Stimulated activated CD4-positive, alpha-beta T cell treated with anti-CD3 and anti-CD28 coated beads, TNF-alpha, amount 100 ng/mL, for 4 hours (primary cell): ENCODE measurements around the gene MTREX.
"Not testable (repeated sequence)": the region's sequence is repeated elsewhere in the genome, so short reads cannot be mapped to it uniquely, and the experiment has no call there.

ENCODE experiments used
- DNase-seq, 3 experiments: peaks; one replicate each; pipeline ENCODE4 v3.0.0-alpha.2; 2020; ENCODE audit warnings: low read depth in 3 of 3

MTREX gene

GRCh38 chr5:55307383-55308253 lies at the start of gene MTREX, which contains the start of gene DHX29:
MTREX (plus strand) TSS chr5:55307989; CDS start chr5:55308014, 25 bp downstream.
DHX29 (minus strand) TSS chr5:55307694; CDS start chr5:55307573, 121 bp downstream.
- DNase-seq: peak; percentile 76 to 77 (median 76)

- DNase-seq: no peak
Observed at GRCh38 chr5:55258339-55258738, 49.5 kb upstream of the MTREX start.

GRCh38 chr5:55276771-55277170 lies 31.0 kb upstream of the MTREX start:
- no peak for DNase-seq

GRCh38 chr5:55278778-55279177 lies 29.0 kb upstream of the MTREX start:
- DNase-seq: no peak

- no peak for DNase-seq
Observed at GRCh38 chr5:55286411-55286933, 21.3 kb upstream of the MTREX start.

GRCh38 chr5:55289808-55290207 lies 18.0 kb upstream of the MTREX start:
- DNase-seq: no peak

GRCh38 chr5:55290991-55291390 lies 16.8 kb upstream of the MTREX start:
- DNase-seq: no peak

GRCh38 chr5:55294935-55295334 lies 12.9 kb upstream of the MTREX start:
- no peak for DNase-seq

GRCh38 chr5:55300890-55301289 lies 6.9 kb upstream of the MTREX start:
- no peak for DNase-seq

GRCh38 chr5:55303238-55303690 lies 4.5 kb upstream of the MTREX start:
- DNase-seq: no peak

GRCh38 chr5:55304584-55304983 lies 3.2 kb upstream of the MTREX start:
- no peak for DNase-seq

GRCh38 chr5:55305345-55305744 lies 2.4 kb upstream of the MTREX start:
- DNase-seq: no peak

GRCh38 chr5:55306641-55307382 lies 977 bp upstream of the MTREX start:
- DNase-seq: no peak

GRCh38 chr5:55308254-55308836 lies 556 bp downstream of the MTREX start:
- no peak for DNase-seq

- no peak for DNase-seq
Observed at GRCh38 chr5:55313870-55314617, 6.3 kb downstream of the MTREX start.

- DNase-seq: no peak
Observed at GRCh38 chr5:55316289-55316688, 8.5 kb downstream of the MTREX start.

GRCh38 chr5:55316837-55317236 lies 9.0 kb downstream of the MTREX start:
- DNase-seq: no peak

- DNase-seq: not testable (repeated sequence)
Observed at GRCh38 chr5:55318237-55318636, 10.4 kb downstream of the MTREX start.

GRCh38 chr5:55319491-55319890 lies 11.7 kb downstream of the MTREX start:
- DNase-seq: no peak

- DNase-seq: no peak
Observed at GRCh38 chr5:55320571-55320970, 12.8 kb downstream of the MTREX start.

- no peak for DNase-seq
Observed at GRCh38 chr5:55324006-55324405, 16.2 kb downstream of the MTREX start.
